Stimulated activated CD8-positive, alpha-beta memory T cell treated with anti-CD3 and anti-CD28 coated beads, Interleukin-12 subunit alpha, Interleukin-12 subunit beta, amount 100 ng/mL, for 4 hours (primary cell): ENCODE data around the gene SPO11.
"Not testable (repeated sequence)": the region's sequence is repeated elsewhere in the genome, so short reads cannot be mapped to it uniquely, and the experiment has no call there.

Source experiments
- DNase-seq: peaks from one replicate; pipeline ENCODE4 v3.0.0-alpha.2; 2020; ENCODE audit warnings: low read depth

Gene SPO11

DNA sequence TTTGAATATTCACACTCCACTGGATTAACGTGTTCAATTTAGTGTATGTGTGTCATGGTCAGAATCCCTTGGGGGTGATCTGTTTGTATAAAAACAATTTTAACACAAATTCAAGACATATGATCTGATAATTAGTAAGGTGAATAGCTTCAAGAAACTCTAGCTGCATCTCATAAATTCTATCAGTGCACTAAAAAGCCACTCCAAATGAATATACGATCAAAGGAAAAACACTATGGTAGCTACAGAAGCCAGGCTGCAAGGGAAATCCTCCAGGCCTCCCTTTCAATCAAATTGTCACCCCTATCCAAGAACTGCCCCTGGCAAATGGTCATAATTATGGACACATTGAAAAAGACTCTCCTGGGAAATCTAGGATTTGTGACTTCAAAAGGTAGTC, 12.1 kb downstream of the SPO11 start:
- no peak for DNase-seq

DNA sequence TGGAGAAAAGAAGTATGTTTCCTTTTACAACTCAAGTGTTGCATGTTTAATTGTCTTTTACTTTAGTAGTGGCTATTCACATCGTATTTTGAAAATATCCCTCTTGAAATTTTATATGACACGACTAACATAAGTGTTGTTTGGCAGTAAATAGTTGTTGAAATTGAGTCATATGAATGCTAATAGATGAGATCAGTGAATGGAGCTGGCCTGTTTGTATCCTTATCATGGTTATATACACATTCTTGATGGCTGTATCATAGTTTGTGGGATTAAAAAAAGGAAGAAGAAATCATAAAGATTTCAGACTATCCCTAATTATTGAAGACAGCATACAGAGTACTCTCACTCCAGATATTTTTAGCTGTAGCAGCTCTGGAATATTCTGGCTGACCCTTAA, 13.2 kb downstream of the SPO11 start:
- DNase-seq, result no peak

DNA sequence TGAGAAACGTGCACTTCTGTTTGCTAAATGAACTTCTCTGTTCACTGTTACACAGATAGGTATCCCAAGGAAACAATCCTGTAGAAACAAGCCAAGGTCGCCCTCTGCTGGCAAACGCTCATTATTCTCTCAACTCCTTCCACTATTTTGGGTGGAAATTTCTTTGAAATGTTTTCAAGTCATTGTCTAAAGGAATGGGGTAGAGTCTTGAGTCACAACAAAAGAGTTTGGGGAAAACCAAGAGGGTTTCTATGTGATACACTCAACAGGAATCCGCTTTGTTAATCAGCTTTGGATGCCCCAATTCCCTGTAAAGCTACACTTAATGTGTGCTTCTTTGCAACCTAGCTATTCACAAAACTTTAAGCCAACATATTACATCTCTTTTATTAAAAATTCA, 16.9 kb downstream of the SPO11 start:
- DNase-seq, result no peak

DNA sequence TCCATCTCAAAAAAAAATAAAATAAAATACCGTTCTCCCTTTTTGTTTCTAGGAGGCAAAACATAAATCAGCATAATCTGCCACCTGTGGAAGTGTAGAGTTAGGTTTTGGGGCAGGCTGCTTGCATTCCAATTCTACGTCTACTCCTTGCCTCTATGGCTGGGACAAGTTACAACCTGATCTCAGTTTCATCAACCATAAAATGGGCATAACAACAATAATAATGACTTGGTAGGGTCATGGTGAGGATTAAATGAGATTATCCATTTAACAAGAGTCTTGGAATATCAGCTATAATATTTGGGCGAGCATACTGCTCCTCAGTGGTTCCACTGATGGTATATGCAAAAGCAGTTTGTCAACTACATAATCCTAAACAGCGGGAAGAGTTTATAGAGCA, 17.8 kb downstream of the SPO11 start:
- DNase-seq, result no peak

DNA sequence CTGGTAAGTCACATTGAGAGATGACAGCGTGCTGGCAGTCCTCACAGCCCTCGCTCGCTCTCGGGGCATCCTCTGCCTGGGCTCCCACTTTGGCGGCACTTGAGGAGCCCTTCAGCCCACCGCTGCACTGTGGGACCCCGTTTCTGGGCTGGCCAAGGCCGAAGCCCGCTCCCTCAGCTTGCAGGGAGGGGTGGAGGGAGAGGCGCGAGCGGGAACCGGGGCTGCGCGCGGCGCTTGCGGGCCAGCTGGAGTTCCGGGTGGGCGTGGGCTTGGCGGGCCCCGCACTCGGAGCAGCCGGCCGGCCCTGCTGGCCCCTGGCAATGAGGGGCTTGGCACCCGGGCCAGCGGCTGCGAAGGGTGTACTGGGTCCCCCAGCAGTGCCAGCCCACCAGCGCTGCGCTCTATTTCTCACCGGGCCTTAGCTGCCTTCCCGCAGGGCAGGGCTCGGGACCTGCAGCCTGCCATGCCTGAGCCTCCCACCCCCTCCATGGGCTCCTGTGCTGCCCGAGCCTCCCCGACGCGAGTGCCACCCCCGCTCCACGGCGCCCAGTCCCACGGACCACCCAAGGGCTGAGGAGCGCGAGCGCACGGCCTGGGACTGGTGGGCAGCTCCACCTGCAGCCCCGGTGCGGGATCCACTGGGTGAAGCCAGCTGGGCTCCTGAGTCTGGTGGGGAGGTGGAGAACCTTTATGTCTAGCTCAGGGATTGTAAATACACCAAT, 18.8 kb downstream of the SPO11 start:
- not testable (repeated sequence) for DNase-seq

DNA sequence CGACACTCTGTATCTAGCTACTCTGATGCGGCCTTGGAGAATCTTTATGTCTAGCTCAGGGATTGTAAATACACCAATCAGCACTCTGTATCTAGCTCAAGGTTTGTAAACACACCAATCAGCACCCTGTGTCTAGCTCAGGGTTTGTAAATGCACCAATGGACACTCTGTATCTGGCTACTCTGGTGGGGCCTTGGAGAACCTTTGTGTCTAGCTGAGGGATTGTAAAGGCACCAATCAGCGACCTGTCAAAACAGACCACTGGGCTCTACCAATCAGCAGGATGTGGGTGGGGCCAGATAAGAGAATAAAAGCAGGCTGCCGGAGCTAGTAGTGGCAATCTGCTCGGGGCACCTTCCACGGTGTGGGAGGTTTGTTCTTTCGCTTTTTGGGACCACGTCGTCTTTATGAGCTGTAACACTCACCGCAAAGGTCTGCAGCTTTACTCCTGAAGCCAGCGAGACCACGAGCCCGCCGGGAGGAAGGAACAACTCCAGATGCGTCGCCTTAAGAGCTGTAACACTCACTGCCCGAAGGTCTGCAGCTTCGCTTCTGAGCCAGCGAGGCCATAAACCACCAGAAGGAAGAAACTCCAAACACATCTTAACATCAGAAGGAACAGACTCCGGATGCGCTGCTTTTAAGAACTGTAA, 19.4 kb downstream of the SPO11 start:
- not testable (repeated sequence) for DNase-seq

DNA sequence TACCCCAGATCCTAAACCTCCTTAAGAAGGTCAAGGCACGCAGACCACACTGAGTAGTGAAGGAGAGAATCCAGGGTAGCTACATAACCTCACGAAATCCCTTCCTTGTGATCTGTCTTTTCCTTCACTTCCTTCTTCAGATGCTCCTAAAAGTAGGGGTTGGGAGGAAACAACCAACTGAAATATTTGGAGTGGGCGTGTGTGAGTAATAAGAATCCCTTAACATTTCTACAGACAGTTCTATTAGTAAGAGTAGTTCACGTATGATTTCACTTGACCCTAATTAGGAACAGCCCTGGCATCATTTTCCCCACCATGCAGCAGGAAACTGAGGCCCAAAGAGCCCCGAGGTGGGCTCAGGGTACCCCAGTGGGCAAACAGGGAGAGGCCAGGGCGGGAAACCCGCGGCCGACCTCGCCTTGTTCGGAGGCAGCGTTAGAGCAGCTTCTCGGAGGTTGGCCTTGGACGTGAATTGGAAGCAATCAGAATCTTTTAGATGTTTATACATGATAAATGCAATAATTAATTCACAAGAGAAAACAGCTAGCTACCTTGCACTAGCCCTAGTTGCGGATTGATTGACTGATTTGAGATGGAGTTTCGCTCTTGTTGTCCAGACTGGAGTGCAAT, 20.6 kb downstream of the SPO11 start:
- no peak for DNase-seq

DNA sequence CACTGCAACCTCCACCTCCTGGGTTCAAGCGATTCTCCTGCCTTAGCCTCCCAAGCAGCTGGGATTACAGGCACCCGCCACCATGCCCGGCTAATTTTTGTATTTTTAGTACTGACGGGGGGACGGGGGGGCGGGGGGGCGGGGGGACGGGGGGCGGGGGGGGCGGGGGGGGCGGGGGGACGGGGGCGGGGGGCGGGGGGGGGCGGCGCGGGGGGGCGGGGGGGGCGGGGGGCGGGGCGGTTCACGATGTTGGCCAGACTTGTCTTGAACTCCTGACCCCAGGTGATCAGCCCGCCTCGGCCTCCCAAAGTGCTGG, 21.1 kb downstream of the SPO11 start:
- not testable (repeated sequence) for DNase-seq

DNA sequence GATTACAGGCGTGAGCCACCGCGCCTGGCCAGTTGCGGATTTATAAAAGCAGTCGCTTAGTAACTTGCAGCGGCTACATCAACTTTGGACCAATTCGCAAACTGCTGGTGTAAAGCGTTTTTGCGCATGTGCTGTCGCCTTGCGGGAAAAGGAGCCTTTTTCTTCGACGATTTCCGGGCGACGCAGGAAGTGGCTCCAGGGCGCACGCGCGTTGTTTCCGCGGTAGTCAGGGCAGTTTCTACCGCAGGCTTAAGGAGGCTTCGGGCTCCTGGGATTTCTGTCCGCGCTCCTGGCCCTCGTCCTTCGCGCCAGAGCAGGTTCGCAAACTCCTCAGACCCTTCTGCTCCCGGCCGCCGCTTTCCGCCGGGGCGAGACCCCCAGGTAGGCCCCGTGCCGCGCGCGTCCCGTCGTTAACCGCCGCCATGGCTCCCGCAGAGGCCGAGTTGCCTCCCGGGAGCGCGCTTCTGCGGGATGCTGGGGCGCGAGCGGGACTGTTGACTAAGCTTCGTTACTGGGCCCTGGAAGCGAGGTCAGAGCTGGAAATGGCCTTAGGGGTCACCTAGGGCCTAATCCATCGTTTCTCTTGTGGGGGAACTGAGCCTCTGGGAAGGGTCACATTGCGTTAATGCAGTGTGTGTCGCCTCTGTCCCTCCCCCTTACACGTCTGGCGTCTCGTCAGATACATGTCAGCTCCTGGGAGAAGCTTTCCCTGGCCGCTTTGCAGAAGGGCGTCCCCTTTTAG, 21.6 kb downstream of the SPO11 start, which contains the start of gene RAE1:
RAE1 (plus strand) TSS at position 214 of the 742 bp plus-strand sequence. CDS start 2,784 bp downstream, outside the sequence.
- DNase-seq, result peak; percentile 83

DNA sequence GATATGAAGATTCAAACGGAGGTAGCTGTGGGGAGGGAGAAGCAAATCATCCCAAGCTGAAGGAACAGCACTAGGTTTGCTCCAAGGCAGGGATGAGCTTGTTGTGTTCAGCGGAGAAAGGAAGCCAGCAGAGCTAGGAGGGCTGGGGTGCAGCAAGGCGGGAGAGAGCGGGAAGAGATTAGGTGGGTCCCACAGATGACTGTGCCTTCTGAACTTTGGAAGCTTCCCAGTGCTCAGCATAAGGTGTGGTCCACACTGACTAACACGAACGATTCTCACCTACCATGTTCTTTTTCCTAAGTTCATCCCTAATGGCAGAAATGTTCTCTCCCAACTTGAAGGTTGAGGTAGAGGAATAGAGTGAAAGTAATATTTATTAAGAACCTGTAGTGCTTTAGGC, 22.7 kb downstream of the SPO11 start:
- DNase-seq, result no peak

DNA sequence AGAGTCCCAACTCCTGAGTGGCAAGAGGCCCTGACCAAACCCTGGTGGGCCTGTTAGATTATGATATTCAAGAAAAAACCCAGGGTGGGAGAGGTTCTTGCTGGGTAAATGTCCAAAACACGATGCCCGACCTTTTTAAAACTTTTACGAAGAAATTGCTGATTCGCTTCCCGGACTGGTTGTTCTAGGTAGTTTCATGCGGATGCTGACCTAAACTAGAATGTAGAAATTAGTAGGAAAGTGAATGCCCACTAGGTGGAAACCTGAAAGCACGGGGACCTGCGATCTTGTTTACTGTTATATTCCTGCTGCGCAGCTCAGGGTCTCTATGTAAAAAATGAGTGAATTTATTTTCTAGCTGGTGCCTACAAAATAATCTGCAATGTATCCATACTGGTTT, 23.7 kb downstream of the SPO11 start:
- no peak for DNase-seq

DNA sequence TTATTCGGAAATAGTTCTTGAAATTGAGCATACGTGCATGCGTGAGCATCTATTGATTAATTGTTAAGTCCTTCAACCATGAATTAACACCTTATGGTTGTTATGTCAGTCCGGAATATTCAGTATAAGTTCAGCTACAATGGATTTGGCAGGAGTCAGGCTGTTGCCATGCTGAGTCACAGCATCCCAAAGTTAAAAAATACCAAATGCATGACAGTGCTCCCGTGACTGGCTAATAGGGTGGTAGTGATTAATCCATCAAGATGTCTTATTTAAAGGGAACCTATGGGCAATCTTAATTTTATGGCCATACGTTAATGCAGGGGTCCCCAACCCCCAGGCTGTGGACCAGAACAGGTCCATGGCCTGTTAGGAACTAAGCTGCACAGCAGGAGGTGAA, 31.9 kb downstream of the SPO11 start:
- no peak for DNase-seq

DNA sequence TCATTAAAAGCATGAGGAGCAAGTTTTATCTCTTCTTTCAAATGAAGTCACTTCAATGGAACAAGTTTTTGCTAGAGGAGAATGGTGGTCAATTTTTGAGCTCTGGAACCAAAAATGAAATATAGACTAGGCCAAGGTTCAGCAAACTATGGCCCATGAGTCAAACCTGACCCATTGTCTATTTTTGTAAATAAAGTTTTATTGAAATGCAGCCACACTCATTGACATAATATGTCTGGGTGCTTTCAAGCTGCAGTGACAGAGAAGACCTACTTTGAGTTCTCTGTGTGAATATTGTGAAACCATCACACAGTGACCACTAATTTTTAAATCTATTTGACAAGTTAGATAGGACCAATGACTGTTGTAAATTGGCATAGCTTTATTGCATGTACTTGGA, 34.8 kb downstream of the SPO11 start:
- DNase-seq, result no peak

DNA sequence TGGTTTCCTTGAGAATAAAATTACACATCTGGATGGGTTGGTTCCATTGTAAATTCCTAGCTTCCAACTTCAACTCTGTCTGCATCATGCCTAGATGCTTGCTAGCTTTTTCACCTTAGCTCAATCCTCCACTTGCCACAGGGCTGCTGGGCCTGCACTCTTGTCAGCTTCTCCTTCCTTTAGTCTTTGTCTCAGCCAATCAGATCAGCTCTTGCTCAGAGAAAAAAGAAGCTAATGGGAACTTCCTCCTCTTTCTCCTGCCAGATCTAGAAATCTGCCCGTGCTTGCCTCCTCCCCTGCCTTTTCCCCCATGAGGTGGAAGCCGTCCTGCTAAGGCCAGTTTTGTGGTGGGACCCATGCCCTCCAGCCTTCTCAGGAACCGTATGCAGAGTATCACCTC, 40.0 kb downstream of the SPO11 start:
- no peak for DNase-seq

DNA sequence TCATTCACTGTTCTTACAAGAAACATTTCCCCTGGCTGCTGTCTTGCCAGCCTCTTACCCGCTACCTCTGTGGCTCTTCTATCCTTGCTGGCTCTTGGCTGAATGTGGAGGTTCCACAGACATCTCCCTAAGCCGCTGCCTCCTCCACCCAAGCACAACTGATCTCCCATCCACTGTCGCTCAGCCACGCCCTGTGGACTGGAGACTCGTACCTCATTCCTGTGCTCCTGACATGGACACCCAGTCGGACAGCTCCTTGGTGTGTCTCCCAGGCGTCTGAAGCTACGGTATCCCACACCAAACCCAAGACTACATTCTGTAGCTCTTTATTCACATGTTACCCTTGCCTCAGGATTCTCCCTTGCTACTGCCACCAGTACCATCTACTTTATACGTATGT, 40.7 kb downstream of the SPO11 start:
- DNase-seq, result no peak

DNA sequence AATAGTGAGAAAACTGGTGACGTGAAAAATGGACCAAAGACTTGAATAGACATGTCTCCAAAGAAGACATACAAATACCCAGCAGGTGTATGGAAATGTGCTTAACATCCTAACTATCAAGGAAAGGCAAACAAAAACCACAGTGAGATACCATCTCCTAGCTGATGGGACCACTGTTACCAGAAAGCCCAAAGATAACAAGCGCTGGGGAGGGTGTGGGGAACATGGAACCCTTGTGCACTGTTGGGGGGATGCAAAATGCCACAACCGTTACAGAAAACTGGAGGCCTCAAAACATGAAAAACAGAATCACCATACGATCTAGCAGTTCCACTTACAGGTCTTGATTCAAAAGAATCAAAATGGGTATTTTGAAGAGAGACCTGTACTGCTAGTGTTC, 41.8 kb downstream of the SPO11 start:
- no peak for DNase-seq

DNA sequence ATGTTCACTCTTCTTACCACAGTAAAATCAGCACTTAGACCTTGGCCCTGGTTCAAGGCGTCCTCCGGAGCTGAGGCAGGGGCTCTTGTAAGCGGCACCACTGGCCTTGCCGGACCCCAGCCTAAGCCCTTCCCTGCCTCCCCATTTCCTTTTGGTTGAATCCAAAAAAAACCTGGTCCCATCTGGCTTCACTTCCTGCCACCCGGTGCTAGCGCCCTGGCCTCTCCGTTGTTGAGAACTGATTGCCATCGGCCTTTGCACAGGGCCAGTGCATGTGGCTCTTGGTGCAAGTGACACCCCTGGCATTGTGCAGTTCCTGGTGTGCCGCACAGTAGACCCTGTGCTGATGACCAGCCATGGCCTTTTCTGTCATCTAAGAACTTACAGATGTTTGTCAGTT, 42.6 kb downstream of the SPO11 start:
- no peak for DNase-seq

DNA sequence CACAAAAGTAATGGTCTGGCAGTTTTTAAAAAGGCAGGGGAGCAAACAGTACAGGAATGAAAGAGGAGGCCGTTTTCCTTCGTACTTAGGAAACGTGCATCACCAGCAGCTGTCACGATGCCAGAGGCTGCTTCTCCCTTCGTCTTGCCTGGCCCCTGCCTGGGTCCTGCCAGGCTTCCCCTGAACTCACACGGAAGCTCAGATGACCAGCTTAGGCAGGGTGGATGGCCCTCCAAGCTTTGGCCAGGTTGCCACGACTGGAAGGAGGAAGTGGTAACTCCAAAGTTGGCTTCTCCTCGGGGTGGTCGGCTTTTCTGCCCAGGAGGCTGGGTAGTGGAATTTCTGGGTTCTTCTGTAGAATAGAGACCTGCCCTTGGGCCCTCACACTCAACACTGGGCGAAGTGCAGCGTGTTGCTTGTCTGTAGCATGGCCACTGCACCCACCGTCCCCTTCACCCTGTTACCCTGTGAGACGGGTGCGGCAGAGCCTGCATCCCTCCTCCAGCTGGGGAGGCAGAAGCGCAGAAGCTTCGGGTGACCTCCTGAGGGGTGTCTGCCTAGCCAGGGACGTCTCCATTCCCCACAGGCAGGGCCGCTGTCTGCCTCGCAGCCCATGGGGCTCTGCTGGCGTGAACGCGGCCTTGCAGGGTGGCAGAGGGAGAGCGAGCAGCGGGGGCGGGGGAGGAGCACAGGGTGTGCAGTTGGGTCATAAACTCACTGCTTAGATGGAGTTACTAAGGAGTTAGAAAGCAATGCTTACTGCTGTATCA, 43.2 kb downstream of the SPO11 start:
- no peak for DNase-seq

DNA sequence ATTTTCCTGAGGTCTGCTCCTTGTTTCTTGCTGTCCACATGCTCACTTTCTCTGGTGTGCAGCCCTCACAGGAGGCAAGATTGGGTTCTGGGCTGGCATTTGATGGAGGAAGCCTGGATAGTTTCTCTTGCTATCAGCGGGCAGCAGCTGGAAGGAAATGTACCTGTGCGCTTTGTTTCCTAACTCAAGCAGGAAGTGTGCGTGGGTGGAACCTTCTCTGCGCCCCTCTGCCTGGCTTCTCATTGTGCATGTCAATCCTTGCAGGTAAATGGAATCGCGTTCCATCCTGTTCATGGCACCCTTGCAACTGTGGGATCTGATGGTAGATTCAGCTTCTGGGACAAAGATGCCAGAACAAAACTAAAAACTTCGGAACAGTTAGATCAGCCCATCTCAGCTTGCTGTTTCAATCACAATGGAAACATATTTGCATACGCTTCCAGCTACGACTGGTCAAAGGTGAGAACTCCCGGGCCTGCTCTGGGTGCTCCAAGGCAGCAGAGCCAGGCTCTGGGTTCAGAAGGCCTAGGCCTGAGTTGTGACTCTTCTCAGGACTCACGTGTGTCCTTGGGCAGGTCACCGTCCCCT, 44.8 kb downstream of the SPO11 start:
- DNase-seq, result no peak

DNA sequence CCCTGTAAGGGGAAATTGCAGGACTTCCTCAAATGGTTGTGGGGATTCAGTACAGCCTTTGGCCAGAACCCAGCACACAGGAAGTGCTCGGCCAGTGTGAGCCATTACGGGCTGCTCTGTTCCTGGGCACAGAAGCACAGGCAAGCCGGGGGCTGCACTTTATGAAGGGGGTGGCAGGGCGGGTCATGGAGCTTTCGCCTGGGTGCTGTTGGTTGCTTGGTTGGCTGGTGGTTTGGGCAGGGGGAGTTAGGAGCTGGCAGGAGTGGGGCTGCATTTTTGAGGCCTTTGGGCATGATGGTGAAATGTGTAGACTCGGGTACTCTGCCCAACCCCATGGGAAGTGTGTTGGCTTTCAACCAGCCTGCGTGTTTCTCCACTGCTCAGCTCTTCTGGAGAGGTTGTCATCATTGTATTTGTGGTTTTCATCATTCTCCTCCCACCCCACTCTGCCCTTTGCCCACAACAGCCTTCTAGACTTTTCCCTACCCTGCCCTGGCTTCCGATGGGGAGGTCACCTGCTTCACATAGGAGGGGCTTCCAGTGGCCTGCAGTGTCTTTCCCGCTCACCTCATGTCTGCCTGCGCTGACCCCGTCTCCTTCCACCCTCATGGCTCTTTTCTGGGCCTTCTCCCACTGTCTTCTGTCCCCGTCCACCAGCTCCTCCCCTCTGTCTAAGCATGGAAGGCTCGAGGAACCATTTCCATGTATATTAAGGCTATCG, 45.5 kb downstream of the SPO11 start:
- no peak for DNase-seq

DNA sequence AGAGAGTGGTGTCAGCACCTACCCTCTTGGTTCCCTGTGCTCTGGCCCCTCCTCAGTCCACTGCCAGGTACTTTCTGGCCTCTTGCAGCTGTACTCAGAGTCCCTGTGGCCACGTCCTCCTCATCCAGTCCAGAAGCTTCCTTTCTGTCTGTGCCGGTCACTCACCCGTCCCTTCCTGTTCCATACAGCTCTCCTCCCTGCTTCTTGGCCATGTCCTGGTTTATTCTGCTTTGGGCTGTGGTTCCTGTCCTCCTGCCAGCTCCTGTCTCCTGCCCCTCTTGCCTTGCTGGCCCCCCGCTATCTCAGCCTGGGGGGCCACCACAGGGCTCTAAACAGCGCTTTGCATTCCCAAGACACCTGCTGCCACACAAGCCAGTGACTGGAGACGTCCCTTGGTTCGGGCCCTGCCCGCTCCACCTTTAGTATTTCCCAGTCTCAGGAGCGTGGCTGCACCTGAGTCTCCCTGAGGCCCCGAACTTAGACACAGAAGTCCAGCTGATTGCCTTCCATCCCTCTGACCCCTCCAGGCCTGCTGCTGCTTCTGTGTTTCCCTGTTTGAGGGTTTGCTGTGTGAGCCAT, 46.1 kb downstream of the SPO11 start:
- no peak for DNase-seq
